NCI-H128 (cell line): ENCODE results near the gene BLOC1S3.

Experiments
- DNase-seq: peaks from one replicate; lab custom pipeline; 2025; ENCODE audit not compliant: unreplicated experiment; lab: John Stamatoyannopoulos, UW

BLOC1S3 gene

GRCh38 chr19:45180936-45181335 is 2.4 kb downstream of the BLOC1S3 start:
- DNase-seq: no peak

- DNase-seq: no peak
Observed at GRCh38 chr19:45182758-45183157, 4.2 kb downstream of the BLOC1S3 start.

- DNase-seq: no peak
Observed at GRCh38 chr19:45184115-45184514, 5.5 kb downstream of the BLOC1S3 start.

- DNase-seq: no peak
Observed at GRCh38 chr19:45186509-45187334, 8.1 kb downstream of the BLOC1S3 start.

- no peak for DNase-seq
Observed at GRCh38 chr19:45187421-45188100, 9.0 kb downstream of the BLOC1S3 start.

GRCh38 chr19:45189971-45190370 is 11.4 kb downstream of the BLOC1S3 start:
- DNase-seq: no peak

GRCh38 chr19:45191375-45191774 is 12.8 kb downstream of the BLOC1S3 start:
- DNase-seq: no peak

GRCh38 chr19:45195764-45196163 is 17.2 kb downstream of the BLOC1S3 start:
- no peak for DNase-seq

GRCh38 chr19:45200568-45200967 is 22.0 kb downstream of the BLOC1S3 start:
- no peak for DNase-seq

- DNase-seq: no peak
Observed at GRCh38 chr19:45202637-45203036, 24.1 kb downstream of the BLOC1S3 start.

GRCh38 chr19:45205810-45206209 is 27.2 kb downstream of the BLOC1S3 start:
- DNase-seq: no peak

GRCh38 chr19:45206328-45206727 is 27.7 kb downstream of the BLOC1S3 start:
- DNase-seq: no peak

GRCh38 chr19:45211751-45212381 is 33.3 kb downstream of the BLOC1S3 start:
- DNase-seq: no peak

- DNase-seq: no peak
Observed at GRCh38 chr19:45213031-45213430, 34.4 kb downstream of the BLOC1S3 start.

GRCh38 chr19:45215391-45216191 is 37.0 kb downstream of the BLOC1S3 start:
- no peak for DNase-seq

- DNase-seq: no peak
Observed at GRCh38 chr19:45216667-45217066, 38.1 kb downstream of the BLOC1S3 start.

- DNase-seq: no peak
Observed at GRCh38 chr19:45217193-45217956, 38.8 kb downstream of the BLOC1S3 start.

GRCh38 chr19:45217957-45218334 is 39.4 kb downstream of the BLOC1S3 start:
- no peak for DNase-seq

GRCh38 chr19:45218426-45218825 is 39.8 kb downstream of the BLOC1S3 start:
- DNase-seq: no peak

- no peak for DNase-seq
Observed at GRCh38 chr19:45218911-45219743, 40.5 kb downstream of the BLOC1S3 start.
